NCI-H2227 (cell line): ENCODE results near the gene ASIC2.

Source experiments
- DNase-seq: peaks from one replicate; lab custom pipeline; 2025; ENCODE audit not compliant: unreplicated experiment; lab: John Stamatoyannopoulos, UW

Gene ASIC2

DNA sequence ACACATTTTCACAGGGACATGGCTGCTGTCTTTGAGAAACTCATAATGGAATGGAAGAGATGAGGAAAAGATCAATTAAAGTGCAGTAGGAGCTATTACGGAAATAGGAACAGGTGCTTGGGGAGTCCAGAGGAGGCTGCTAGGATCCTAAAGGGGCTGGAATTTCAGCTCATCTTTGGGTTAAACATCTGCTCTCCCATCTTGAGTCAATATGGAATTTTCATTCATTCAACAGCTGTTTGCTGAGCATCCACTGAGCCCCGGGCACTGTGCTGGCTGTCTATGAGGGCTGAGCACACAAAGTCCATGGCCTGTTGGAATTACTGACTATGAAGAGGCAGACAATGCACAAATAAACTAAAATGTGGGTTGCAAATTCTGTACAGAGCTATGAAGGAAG is 47.9 kb downstream of the ASIC2 start:
- no peak for DNase-seq

DNA sequence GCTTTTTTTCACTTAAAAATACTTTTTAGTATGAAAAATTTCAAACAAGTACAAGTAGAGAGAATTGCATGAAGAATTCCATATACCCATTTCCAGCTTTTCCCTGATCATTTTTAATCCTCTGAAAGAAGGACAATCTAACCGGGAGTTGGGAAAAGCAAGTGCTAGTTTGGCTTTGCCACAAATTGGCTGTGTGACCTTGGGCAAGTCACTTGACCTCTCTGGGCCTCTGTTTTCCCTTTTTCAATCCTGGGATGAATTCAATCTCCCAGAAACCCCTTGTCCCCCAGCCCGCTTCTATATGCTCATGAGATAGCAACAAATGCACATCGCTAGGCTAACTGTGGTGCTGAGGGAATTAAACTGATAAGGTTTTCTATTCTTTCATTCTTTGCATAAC is 49.4 kb downstream of the ASIC2 start:
- DNase-seq: no peak

DNA sequence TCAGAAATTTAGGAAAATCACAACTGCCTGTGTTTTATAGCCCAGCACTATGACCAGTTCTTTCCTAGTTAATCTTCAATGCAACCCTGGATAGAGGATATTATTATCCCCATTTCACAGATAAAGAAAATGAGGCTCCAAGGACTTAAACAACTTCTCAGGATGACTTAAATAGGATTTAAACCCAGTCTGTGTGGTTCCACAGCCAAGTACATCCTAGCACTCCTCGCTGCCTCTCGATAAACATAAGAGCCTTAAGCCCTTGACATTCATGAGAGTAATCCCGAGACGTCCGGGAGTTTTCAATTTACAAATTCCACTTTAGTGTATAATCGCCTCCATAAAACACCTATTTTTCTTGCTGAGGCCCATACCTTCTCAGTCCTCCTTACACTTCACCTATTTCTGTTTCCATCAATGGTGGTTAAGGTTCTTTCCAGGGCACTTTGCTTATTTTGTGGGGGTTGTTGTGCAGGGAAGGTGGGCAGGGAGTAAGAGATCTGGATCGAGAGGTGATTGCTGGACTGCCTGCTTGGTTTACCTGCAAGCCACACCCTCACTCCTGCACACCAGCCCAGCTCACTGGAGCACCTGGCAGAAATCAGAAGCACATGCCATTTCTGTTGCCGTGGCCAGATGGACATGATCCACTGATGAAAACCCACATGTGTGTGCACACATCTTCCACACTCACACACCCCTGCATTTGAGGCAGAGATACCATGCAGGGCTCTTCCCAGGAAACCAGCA is 50.5 kb downstream of the ASIC2 start:
- no peak for DNase-seq

DNA sequence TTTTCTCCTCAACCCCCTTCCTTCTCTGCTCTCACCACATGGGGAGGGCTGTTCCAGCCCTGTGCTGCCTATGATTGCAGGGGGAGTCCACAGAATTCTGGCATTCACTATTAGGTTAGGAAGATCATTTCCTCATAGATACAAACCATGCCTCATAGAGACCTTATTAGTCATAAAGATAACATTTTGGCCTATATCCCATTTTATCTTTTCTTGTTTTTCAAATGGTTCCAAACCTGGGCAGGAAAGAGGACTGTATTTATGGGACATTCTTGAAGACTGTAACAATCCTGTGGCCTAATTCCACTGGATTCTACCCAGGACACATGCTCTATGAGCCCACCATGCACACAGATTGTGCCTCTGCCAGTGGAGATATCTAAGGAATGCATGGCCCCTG is 51.7 kb downstream of the ASIC2 start:
- no peak for DNase-seq

DNA sequence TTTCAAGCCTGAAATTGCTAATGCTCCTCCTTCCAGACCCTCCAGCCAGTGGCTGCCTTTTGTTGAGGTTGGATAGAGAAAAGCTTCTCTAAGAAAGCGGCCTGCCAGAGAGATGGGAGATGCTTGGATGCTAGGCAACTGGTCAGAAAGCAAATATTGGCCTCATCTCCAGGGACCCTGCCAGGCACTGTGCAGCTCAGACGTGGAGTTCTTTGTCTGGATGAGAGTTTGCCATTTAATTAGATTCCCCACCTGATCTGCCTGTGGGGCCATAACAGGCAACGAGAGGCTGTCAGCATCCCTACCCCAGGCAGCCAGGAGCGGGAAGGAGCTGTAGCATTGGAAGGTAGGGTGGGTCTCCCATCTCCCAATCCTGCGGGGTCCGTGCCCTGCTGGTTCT is 52.7 kb downstream of the ASIC2 start:
- DNase-seq: no peak

DNA sequence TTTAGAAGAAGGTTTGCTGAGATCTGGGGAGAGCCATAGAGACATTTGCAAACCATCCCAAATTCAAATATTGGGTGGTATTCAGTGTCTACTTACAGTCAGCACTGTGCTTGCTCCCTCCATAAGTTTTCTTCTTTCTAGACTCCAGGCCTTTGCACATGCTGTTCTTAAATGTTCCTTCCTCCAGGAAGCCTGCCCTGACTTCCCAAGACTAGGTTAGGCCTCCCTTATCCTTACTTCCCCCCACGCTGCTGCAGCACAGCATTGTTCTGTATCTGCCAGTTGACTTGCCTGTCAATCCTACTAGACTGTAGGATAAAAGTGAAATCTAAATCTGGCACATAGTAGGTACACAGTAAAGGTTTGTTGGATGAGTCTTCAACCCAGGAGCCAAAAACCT is 53.4 kb downstream of the ASIC2 start:
- no peak for DNase-seq

DNA sequence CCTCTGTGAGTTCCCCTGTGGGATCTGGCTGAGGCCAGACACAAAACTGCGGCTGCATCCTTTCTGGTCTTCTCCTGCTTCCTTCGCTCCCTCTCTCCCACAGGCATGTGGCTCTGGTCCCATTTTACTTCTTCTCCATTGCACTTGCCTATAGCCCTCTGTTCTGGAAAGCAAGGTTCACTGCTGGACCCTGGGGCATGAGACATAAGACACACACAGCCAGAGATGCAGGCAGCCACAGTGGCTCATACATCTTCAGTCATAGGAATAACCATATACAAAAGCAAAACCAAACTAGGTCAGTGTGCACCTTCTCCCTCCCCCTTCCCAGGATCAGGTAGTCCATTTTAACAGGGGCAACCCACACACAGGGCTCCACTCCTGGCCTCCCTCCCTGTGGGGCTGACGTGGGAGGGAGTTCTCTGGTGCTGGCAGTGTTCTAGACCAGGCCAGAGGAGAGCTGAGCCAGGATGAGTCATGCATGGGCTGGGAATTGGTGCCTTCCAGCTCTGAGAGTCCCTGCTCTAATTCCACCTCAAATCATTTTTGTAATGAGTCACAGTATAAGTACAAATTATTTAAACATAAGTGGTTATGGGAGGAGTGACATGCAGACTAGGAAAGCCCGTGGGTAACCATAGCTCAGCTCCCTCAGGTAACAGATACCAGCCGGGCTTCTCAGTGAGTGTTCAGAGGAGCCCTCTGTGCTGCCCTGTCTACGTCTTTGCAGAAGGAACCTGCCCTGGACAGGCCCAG is 58.0 kb downstream of the ASIC2 start:
- DNase-seq: peak; percentile 8

DNA sequence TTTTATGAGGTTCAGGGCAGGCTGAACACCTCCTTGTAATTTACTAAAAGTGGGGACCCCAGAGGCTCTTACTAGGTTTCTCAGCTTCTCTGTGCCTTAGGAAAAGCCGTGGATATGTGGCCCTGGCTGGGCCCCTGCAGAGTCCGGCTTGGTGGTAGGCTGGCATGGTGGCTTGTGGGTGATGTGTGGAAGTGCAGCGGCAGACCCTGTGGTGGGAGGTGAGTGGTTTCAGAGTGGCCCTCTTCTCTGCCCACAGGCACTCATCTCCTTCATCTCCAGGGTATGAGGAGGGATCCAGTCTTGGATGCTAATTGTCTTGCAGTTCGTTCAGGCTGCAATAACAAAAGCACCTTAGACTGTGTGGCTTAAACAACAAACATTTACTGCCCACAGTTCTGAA is 58.9 kb downstream of the ASIC2 start:
- DNase-seq: no peak

DNA sequence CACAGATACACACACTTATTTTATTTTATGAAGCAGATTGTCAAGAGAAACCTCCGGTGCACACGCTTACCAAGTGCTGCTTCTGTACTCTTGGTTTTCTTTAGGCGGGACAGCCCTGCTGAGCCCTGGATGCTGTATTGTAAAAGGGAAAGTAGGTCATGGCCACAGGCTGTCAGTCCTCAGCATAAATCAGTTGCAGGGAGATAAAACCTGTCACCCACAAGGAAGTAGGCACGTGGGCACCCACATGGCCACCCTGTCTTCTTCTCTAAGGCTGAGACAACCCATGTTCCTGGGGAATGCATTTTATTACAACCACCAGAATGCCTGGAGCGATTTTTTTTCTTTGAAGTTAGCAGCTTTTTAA is 59.3 kb downstream of the ASIC2 start:
- no peak for DNase-seq

DNA sequence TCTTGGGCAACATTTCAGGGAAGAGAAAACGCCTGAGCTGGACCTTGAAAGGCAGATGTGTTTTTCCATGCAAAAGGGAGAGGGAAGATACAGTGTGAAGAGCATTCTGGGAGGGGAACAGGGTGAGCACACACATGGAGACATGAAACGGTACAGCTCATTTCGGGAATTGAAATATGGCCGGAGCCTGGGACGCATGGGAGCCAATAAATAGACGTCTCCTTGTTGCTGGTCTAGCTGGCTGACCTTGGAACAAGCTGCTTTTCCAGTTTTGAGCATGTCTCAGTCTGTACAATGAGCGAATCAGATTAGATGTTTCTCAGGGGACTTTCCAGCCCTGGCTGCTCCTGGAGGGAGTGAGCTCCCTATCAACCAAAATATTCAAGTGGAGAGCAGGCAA is 63.6 kb downstream of the ASIC2 start:
- DNase-seq: no peak

DNA sequence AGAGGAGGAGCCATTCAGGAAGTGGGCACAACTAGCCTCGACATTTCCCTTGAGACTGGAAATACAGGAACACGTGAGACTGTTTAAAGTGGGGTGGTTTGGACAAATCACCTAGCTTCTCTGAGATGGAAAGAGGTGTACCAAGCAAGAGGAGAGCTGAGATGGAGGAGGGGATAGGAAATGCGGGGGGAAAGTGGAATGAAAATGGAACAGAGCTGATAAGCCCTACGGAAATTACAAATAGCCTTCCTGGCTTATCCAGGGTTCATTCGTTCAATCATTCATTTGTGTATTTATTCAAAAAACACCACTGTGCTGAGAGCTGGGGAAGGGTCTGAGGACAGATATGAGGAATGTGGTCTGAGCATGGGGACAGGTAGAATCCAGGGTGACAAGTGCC is 64.1 kb downstream of the ASIC2 start:
- no peak for DNase-seq

DNA sequence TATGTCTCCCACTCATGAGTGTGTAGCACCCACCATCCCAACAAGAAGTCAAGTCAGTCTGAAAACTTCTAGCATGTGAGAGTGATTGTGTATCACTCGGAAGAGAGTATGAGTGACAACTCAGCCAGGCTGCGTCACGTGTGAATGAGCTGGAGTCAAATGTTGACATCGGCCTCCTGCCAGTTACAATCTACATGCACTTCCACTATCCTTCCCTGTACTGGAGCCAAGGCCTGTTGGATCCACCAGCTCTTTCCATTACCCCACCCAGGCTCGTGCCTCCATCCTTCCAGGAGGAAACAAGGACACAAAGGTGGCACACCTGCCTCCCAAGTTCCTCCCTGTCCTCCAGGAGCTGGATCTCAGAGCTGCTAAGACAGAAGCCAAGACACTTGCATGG is 64.5 kb downstream of the ASIC2 start:
- no peak for DNase-seq

DNA sequence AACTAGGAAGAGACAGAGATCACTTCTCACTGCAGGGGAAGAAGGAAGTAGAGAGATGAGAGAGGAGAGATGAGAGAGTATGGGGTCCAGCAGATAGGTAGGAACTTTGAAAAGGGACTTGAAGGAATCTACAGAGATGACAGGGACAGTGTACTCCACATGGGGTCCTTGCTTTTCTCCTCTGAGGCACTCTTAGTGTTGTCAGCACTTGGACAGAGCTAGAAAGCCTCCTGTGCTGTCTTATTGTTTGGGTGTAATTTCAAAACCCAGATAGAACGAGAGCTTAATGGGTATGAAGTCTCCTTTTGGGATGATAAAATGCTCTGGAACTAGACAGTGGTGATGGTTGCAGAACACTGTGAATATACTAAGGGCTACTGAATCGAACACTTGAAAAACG is 65.2 kb downstream of the ASIC2 start:
- no peak for DNase-seq

DNA sequence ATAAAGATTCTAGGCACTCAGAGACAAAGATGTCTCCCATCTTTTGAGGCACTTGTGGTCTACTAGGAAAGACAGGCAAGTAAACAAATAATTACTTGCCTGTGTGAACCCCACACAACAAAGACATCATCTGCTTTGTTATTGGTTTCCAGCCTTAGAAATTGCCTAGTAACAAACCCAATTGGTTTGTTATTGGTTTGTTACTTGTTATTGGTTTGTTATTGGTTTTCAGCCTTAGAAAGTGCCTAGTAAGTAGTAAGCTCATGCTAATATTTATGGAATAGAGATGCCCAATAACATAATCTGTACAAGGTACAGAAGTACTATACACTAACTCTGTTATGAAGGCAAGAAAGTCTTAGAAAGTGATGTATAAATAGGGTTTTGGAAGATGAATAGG is 67.1 kb downstream of the ASIC2 start:
- no peak for DNase-seq

DNA sequence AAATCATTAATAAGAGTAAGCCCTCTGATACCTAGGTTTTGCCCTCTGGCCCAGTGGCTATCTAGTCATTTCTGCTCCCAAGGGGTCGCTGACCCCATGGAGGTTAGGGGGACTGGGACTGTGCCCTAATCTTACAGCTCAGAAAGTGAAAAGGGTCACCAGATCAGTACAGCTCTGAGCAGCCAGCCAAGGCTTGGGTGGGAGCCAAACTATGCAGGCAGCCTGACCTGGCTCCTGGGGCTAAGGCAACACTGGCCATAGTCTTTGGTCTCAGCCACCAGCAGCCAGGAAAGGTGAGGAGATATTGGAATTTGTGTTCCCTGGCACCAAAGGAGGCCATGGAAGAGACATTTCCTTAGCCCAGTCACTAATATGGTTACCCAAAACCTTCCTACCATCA is 67.6 kb downstream of the ASIC2 start:
- no peak for DNase-seq

DNA sequence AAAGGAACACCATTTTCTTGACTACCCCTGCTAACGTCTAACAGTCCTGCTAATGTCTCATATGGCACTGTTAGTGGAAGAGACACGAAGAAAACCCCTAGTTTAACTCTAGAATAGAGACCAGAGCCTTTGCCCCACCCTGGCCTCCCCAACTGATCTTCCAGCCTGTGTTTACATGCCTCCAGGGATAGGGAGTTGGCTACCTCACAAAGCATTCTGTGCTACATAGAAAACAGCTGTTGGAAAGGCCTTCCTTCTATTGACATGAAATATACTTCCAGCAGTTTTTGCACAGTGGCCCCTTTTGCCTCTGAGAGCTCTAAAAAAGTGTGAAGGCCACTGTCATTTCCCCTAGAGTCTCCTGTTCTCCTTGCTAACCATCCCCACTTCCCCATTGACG is 73.1 kb downstream of the ASIC2 start:
- DNase-seq: no peak

DNA sequence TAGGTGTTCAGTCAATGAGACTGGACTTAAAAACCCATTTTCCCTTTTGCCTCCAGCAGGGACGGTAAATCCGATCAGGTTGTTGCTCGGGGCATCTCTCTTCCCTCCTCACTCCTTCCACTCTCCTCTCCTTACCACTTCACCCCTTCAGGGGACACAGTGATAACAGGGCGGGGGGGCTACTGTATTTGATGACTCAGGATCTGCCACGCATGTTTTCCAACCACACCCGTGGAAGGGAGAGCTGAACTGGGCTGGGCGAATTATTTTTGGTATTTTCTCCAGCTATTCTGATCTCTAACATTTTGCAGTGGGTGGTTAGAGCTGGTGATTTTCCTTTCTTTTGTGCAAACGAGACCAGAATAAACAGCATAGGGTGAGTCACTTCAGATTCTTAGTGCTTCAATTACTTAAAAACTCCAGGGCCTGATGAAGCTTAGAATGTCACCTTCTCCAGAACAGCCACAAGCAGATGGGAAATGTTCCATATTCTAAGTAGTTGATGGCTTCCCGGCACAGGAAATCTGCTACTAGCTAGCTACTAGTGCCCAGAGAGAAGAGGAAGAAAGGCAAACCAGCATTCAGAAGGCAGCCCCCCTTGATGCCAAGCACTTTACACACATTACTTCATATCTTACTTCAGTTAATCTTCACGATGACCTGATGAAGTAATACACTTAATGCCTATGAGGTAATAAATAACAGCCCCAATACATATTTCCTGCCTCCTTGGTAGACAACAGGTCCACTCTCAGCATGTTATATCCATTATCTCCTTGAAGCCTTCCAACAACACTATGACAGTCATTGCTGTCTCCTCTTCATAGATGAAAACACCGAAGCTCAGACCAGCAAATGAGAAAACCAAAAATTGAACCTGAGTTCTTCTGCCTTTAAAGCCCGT is 74.1 kb downstream of the ASIC2 start:
- no peak for DNase-seq

DNA sequence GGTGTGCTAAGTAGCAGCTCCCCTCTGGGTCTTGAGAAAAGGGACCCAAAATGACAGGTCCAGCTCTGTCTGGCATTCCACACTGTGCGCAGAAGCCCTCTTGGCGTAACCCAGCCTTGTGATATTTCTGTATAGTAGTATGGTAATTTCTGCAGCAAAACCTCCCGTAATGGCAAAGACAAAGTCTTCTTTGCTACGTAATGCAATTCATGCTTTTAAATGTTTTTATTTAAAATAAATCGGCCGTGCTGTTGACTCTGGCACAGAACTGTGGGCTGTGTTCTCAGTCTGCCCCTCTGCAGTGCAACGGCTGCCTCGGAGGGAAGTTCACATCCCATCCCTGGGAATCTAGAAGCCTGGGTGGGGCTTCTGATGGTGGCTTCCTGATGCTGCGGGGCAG is 75.2 kb downstream of the ASIC2 start:
- no peak for DNase-seq

DNA sequence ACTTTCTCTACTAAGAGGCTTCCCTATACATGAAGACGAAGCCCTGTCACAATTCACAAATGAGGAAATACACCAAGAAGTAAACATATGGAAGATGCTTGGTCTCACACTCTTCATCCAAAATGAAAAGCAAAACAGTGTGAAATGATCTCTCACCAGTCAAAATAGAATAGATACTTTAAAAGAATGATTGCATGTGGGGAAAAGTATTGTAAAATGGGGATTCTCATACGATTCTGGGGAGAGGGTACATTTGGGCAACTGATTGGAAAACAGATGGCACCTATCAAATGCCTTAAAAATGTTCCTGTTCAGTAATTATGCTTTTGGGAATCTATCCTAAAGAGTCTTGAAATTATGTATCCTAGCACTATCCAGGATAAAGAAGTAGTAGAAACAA is 78.1 kb downstream of the ASIC2 start:
- DNase-seq: no peak

DNA sequence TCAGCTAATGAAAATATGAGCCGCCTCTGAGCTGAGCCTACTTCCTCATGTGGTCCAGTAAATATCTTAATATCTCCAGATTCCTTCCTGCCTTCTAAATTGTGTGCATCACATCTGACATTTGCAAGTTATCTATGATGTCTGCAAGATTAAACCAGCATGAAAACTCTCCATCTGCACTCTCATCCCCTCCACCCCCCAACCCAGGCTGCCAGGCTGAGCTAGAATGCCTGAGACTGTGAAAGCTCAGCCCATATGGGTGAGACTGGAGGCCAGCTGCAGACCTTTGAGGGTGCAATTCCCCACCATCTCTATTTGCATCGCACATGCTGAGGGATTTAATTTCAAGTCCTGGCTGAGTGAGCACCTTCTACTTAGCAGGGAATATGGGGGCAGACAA is 82.8 kb downstream of the ASIC2 start:
- no peak for DNase-seq

DNA sequence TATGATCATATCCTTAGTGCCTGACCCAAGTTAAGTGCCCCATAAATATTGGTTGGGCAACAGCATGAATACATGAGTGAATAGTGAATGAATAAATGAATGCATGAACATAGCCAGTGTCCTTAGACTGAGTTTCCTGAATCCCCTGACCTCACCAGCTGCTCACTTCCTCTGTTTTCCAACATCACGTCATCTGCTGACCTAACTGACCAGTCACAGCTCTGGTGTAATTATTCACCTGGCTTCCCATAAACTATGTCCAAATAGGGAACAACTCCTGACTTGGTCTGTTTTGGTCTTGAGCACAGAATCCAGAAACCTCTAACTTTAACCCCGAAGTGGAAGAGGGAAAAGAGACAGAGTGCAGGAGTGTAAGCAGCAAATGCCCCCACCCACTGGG is 83.4 kb downstream of the ASIC2 start:
- DNase-seq: no peak

DNA sequence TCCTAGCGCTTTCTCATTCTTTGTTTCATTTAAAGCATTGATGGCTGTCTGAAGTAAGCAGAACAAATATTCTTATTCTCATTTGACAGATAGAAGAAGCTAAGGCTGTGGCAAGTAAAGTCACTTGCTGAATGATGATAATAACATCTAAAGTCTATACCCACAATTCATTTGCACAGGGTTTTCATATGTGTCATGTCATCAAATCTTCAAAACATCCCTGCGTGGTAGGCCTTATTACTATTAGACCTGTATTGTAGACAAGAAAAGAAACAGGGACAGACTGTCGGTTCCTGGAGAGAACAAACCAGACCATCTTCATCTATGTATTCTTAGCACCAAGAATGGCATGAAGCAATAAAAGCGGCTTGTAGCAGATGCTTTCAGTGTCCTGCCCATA is 85.9 kb downstream of the ASIC2 start:
- no peak for DNase-seq
